Thyroid gland (tissue), 4 donors: ENCODE results near the gene LDLRAD3.

Experiments used
- CTCF ChIP-seq, 6 experiments: fragments of 200-600 bp in 3 of 6; fragments of 450-650 bp in 3 of 6; sonication (generic) in 3 of 6; IDR thresholded peaks; one replicate each; pipeline ENCODE4 v1.5.1; 2016 to 2019; ENCODE audit warnings: antibody characterized with exemption in 6 of 6, mild to moderate bottlenecking in 2 of 6, inconsistent platforms in 1 of 6, moderate library complexity in 1 of 6
- POLR2A ChIP-seq, 2 donors: fragments of 450-650 bp; IDR thresholded peaks; one replicate each; pipeline ENCODE4 v1.6.1; 2017; ENCODE audit warnings: antibody characterized with exemption in 2 of 2, mild to moderate bottlenecking in 2 of 2, moderate library complexity in 1 of 2

DNA sequence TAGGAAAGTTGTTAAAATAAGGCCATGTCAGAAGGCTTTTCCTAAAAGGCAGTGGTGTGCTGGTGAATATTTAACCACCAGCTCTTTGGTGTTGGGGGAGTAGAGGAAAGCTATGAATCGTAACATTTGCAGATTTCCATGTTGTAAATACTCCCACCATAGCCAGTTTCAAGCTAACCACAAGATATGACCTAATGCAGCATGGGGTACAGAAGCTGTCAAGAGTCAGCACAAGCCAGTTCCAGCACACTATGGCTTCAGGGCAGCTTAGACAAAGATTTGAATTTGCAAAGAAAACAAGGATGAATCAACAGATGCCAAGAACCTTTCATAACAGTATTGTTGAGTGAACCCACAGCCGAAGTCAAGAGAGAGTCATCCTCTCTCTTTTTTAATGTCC, 305.4 kb downstream of the LDLRAD3 start:
- TF ChIP-seq CTCF (IDR thresholded peaks at IDR 0.05), result no peak
- TF ChIP-seq POLR2A (IDR thresholded peaks at IDR 0.05), result no peak
